HCT116 (cell line): ENCODE results near the gene HSDL2.

Experiments
- ATF3 ChIP-seq: IDR thresholded peaks from 2 replicates; pipeline ENCODE4 v1.6.1; 2012
- CEBPB ChIP-seq: IDR thresholded peaks from 2 replicates; pipeline ENCODE4 v1.6.1; 2012; ENCODE audit warnings: low read depth
- EGR1 ChIP-seq: IDR thresholded peaks from 2 replicates; pipeline ENCODE4 v1.6.1; 2012; ENCODE audit warnings: low read depth
- ELF1 ChIP-seq: IDR thresholded peaks from 2 replicates; pipeline ENCODE4 v1.6.1; 2012; ENCODE audit warnings: low read depth, borderline replicate concordance
- EZH2 ChIP-seq: fragments of 200-600 bp; sonication (generic); IDR thresholded peaks from 2 replicates; pipeline ENCODE4 v1.6.1; 2017; ENCODE audit warnings: antibody characterized with exemption, mixed run types
- EZH2phosphoT487 ChIP-seq: fragments of 200-600 bp; IDR thresholded peaks from 2 replicates; pipeline ENCODE4 v1.6.1; 2018; ENCODE audit warnings: antibody characterized with exemption, borderline replicate concordance
- POLR2A ChIP-seq: IDR thresholded peaks from 2 replicates; pipeline ENCODE4 v1.7.0; 2011; ENCODE audit warnings: borderline replicate concordance; ENCODE audit not compliant: insufficient read depth, insufficient read length; ENCODE audit errors: extremely low read depth
- POLR2AphosphoS5 ChIP-seq: IDR thresholded peaks from 2 replicates; pipeline ENCODE4 v1.6.1; 2011; ENCODE audit warnings: mild to moderate bottlenecking, low read depth, low read length, moderate library complexity
- RAD21 ChIP-seq: IDR thresholded peaks from 2 replicates; pipeline ENCODE4 v1.6.1; 2012; ENCODE audit warnings: low read depth, mild to moderate bottlenecking
- REST ChIP-seq: IDR thresholded peaks from 2 replicates; pipeline ENCODE4 v1.6.1; 2012; ENCODE audit warnings: low read depth
- SP1 ChIP-seq: IDR thresholded peaks from 2 replicates; pipeline ENCODE4 v1.6.1; 2012; ENCODE audit warnings: low read depth
- TCF7L2 ChIP-seq: IDR thresholded peaks from 2 replicates; pipeline ENCODE4 v1.7.0; 2011; ENCODE audit warnings: borderline replicate concordance, inconsistent platforms; ENCODE audit not compliant: insufficient read depth, insufficient read length; ENCODE audit errors: extremely low read depth
- TF ChIP-seq, protein P1 (sequence below), 3 experiments: fragments of 200-600 bp in 1 of 3; sonication (generic) in 1 of 3; IDR thresholded peaks in 2 of 3; conservative IDR thresholded peaks in 1 of 3; 2 replicates each; pipeline ENCODE4 v1.5.1; 2012 to 2017; ENCODE audit warnings: low read depth in 2 of 3, low read length in 2 of 3, antibody characterized with exemption in 1 of 3, borderline replicate concordance in 1 of 3, control low read depth in 1 of 3, mild to moderate bottlenecking in 1 of 3, mixed read lengths in 1 of 3, mixed run types in 1 of 3, moderate library complexity in 1 of 3; ENCODE audit not compliant: insufficient read depth in 1 of 3

- TF ChIP-seq, protein P1, sequence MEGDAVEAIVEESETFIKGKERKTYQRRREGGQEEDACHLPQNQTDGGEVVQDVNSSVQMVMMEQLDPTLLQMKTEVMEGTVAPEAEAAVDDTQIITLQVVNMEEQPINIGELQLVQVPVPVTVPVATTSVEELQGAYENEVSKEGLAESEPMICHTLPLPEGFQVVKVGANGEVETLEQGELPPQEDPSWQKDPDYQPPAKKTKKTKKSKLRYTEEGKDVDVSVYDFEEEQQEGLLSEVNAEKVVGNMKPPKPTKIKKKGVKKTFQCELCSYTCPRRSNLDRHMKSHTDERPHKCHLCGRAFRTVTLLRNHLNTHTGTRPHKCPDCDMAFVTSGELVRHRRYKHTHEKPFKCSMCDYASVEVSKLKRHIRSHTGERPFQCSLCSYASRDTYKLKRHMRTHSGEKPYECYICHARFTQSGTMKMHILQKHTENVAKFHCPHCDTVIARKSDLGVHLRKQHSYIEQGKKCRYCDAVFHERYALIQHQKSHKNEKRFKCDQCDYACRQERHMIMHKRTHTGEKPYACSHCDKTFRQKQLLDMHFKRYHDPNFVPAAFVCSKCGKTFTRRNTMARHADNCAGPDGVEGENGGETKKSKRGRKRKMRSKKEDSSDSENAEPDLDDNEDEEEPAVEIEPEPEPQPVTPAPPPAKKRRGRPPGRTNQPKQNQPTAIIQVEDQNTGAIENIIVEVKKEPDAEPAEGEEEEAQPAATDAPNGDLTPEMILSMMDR (IDR thresholded peaks at IDR 0.05 in 2 of 3, conservative IDR thresholded peaks at IDR 0.05 in 1 of 3; ENCODE audit: borderline replicate concordance in 1 of 3, insufficient read depth in 1 of 3, low read depth in 2 of 3, low read length in 2 of 3) = 0 out of 6 replicates have a peak, but pooled peaks of 1 of the 3 experiments have one; percentile 1
- TF ChIP-seq ATF3 (no peak), POLR2A (no peak), CEBPB (no peak), POLR2AphosphoS5 (no peak), ELF1 (no peak), SP1 (no peak; the same call in 1 of the 2 replicates), REST (no peak), RAD21 (0 out of 2 replicates have a peak, but pooled peaks have one; percentile 10), EZH2phosphoT487 (no peak), EZH2 (no peak), EGR1 (no peak), TCF7L2 (no peak)
Measured at GRCh38 chr9:112334432-112334841, 45.5 kb upstream of the HSDL2 start.
